GM23248 (cell line): Measurements from ENCODE around the gene TC2N. TPM values are rescaled to one million over a fixed set of nuclear protein-coding genes. Genes with fewer than 3 reads are reported as not detected.
"Not testable (repeated sequence)": the region's sequence is repeated elsewhere in the genome, so short reads cannot be mapped to it uniquely, and the experiment has no call there.

Experiments used
- DNase-seq: peaks from one replicate; pipeline ENCODE4 v3.0.0-alpha.2; 2015
- H2AFZ ChIP-seq: fragments of 200-600 bp; sonication (generic); 2 replicates; pipeline ENCODE4 v1.6.1; 2016; ENCODE audit warnings: antibody characterized with exemption
- H3F3A ChIP-seq: fragments of 200-600 bp; sonication (generic); 2 replicates; pipeline ENCODE4 v1.6.1; 2016; ENCODE audit warnings: mild to moderate bottlenecking, antibody characterized with exemption, mixed run types; ENCODE audit not compliant: insufficient read depth
- H3K27ac ChIP-seq: fragments of 200-600 bp; sonication (generic); 2 replicates; pipeline ENCODE4 v1.5.1; 2016; ENCODE audit warnings: mild to moderate bottlenecking
- H3K27me3 ChIP-seq: fragments of 200-600 bp; sonication (generic); replicated peaks from 2 replicates; pipeline ENCODE4 v1.6.1; 2016; ENCODE audit warnings: mild to moderate bottlenecking; ENCODE audit not compliant: insufficient read depth
- H3K36me3 ChIP-seq: fragments of 200-600 bp; sonication (generic); 2 replicates; pipeline ENCODE4 v1.6.1; 2016; ENCODE audit warnings: low read depth, mild to moderate bottlenecking
- H3K4me1 ChIP-seq: fragments of 200-600 bp; sonication (generic); 2 replicates; pipeline ENCODE4 v1.6.1; 2016; ENCODE audit warnings: mild to moderate bottlenecking; ENCODE audit not compliant: insufficient read depth
- H3K4me2 ChIP-seq: fragments of 200-600 bp; sonication (generic); one replicate; pipeline ENCODE4 v1.6.1; 2016; ENCODE audit warnings: mild to moderate bottlenecking; ENCODE audit not compliant: unreplicated experiment
- H3K4me3 ChIP-seq: fragments of 200-600 bp; sonication (generic); 2 replicates; pipeline ENCODE4 v1.5.1; 2016; ENCODE audit warnings: mild to moderate bottlenecking
- H3K79me2 ChIP-seq: fragments of 200-600 bp; sonication (generic); 2 replicates; pipeline ENCODE4 v1.6.1; 2016; ENCODE audit warnings: mild to moderate bottlenecking; ENCODE audit not compliant: insufficient read depth
- H3K9ac ChIP-seq: fragments of 200-600 bp; sonication (generic); 2 replicates; pipeline ENCODE4 v1.6.1; 2016; ENCODE audit warnings: mild to moderate bottlenecking
- H3K9me2 ChIP-seq: fragments of 200-600 bp; sonication (generic); 2 replicates; pipeline ENCODE4 v1.6.1; 2016; ENCODE audit warnings: mixed run types, mild to moderate bottlenecking, moderate library complexity; ENCODE audit not compliant: insufficient read depth
- H3K9me3 ChIP-seq: fragments of 200-600 bp; sonication (generic); one replicate; pipeline ENCODE4 v1.6.1; 2017; ENCODE audit warnings: low read depth
- H4K20me1 ChIP-seq: fragments of 200-600 bp; sonication (generic); 2 replicates; pipeline ENCODE4 v1.6.0; 2016; ENCODE audit not compliant: insufficient read depth
- EZH2 ChIP-seq: fragments of 200-600 bp; sonication (generic); IDR thresholded peaks from 2 replicates; pipeline ENCODE4 v1.6.1; 2018; ENCODE audit warnings: antibody characterized with exemption, mild to moderate bottlenecking; ENCODE audit not compliant: insufficient read depth, poor library complexity, severe bottlenecking
- EZH2phosphoT487 ChIP-seq: fragments of 200-600 bp; sonication (generic); IDR thresholded peaks from 2 replicates; pipeline ENCODE4 v1.6.1; 2018; ENCODE audit warnings: antibody characterized with exemption, moderate library complexity, mild to moderate bottlenecking, low read depth; ENCODE audit not compliant: insufficient read depth
- WGBS, 2 experiments: methylation state at CpG; one replicate each; pipeline ENCODE4 v1.1.6; 2015 to 2017; ENCODE audit warnings: low lambda C conversion rate in 2 of 2, low coverage in 1 of 2; ENCODE audit errors: missing lambda C conversion rate in 2 of 2; 5-methylcytosine and 5-hydroxymethylcytosine counted together
- in situ Hi-C: fragments of 300-500 bp; cut with MboI; formaldehyde crosslinking; loops from 2 replicates; pipeline ENCODE4 v1.15.0; 2020
- polyA plus RNA-seq: library from polyadenylated mRNA; unstranded; fragments of >200 nt; fragmentation: Nextera tagmentation; extraction: Ambion mirVana; gene quantifications from 2 replicates; pipeline ENCODE4 v1.2.1, GENCODE V29; 2016
- total RNA-seq: library from RNA; depleted of rRNA; stranded (reverse); fragments of >200 nt; shearing (Covaris generic); gene quantifications from 2 replicates; pipeline ENCODE4 v1.2.3, GENCODE V29; 2014

TC2N gene
- total and polyA plus RNA-seq, 2 experiments from 2014 or later = 0.34 to 0.65 TPM

DNA sequence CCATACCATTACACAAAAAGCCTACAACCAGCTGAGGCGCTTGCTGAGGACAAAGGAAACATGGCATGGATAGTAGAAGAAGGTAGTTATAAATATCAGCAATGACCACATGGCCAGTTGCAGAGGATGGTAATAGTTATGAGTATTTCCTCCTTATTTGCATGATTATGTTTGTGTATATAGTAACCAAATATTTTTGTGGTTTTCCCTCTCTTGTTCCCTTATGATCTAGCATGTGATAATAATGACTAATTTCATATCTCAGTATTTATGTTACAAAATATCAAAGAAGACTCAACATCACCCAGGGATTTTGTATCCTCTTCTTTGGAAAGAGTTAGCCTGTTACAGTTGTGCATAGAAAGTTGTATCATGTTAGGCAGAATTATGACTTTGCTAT, 122.0 kb downstream of the TC2N start:
- Histone ChIP-seq H4K20me1 (no peaks in the 10 kb centered on the region), H2AFZ (no peak overlapping the region), H3K4me2 (no peak overlapping the region), H3K79me2 (no peaks in the 10 kb centered on the region), H3K9me2 (no peaks in the 10 kb centered on the region), H3K4me1 (no peaks in the 10 kb centered on the region), H3K27me3 (no peaks in the 10 kb centered on the region), H3K4me3 (no peak overlapping the region), H3K27ac (no peak overlapping the region), H3F3A (no peaks in the 10 kb centered on the region), H3K9me3 (no peaks in the 10 kb centered on the region), H3K9ac (no peak overlapping the region), H3K36me3 (no peaks in the 10 kb centered on the region)
- 80 to 83% methylated on average over 1 of the region's 1 CpG for WGBS, 2 experiments
- in situ Hi-C loops = no loop called here
- no peak for TF ChIP-seq EZH2
- TF ChIP-seq EZH2phosphoT487 = no peak
- no peak for DNase-seq

DNA sequence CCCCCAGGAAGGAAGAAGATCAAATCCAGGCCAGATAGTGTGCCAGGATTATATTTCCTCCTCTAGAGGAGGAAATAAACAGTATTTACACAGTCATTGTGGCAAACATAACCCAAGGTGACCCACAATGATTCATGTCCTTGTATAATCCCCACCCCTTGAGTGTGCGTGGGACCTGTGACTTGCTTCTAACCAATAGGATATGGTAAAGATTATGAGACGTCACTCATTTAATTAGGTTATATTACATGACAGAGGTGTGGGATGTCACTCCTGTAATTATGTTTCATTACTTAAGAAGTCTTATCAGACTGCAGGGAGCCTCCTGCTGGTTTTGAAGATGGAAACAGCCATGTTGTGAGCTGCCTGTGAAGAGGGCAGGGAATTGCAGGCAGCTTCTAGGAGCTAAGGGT, 123.3 kb downstream of the TC2N start:
- in situ Hi-C loops = no loop called here
- 81 to 83% methylated on average over 2 of the region's 2 CpGs for WGBS, 2 experiments

DNA sequence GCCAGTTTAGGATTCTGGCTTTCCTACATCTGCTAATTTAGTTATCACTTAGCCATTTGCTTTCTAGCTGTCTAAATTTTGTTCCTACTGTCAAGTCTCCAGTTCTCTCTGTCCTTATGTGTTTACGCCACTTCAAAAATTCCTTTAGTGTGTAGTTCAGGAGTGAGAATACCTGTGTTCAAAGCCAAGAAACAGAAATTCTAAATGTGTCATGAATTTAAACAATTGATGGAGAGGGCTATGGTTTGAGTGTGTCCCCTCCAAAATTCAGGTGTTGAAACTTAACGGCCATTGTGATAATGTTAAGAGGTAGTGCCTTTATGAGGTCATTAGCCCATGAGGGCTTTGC, 124.1 kb downstream of the TC2N start:
- Histone ChIP-seq H3K4me1 (no peaks in the 10 kb centered on the region), H3K4me3 (no peak overlapping the region), H2AFZ (no peak overlapping the region), H3K4me2 (no peak overlapping the region), H3K9ac (no peak overlapping the region), H3K9me2 (no peaks in the 10 kb centered on the region), H3K9me3 (no peaks in the 10 kb centered on the region), H3K36me3 (no peaks in the 10 kb centered on the region), H3F3A (no peaks in the 10 kb centered on the region), H3K27ac (no peak overlapping the region), H4K20me1 (no peaks in the 10 kb centered on the region), H3K27me3 (no peaks in the 10 kb centered on the region), H3K79me2 (no peaks in the 10 kb centered on the region)
- no peak for TF ChIP-seq EZH2
- 91 to 95% methylated on average over 2 of the region's 2 CpGs for WGBS, 2 experiments
- in situ Hi-C loops = no loop called here
- no peak for DNase-seq

More for the DNA sequence above, 123.3 kb downstream of the TC2N start:
- no peaks in the 10 kb centered on the region for H3K9me3 ChIP-seq
- no peaks in the 10 kb centered on the region for H3K36me3 ChIP-seq
- H2AFZ ChIP-seq = no peak overlapping the region
- H4K20me1 ChIP-seq = no peaks in the 10 kb centered on the region
- H3K4me2 ChIP-seq = no peak overlapping the region
- H3K79me2 ChIP-seq = no peaks in the 10 kb centered on the region
- no peaks in the 10 kb centered on the region for H3K4me1 ChIP-seq
- no peak overlapping the region for H3K4me3 ChIP-seq
- H3K9ac ChIP-seq = no peak overlapping the region
- TF ChIP-seq EZH2 = no peak
- no peak for TF ChIP-seq EZH2phosphoT487
- H3K27ac ChIP-seq = no peak overlapping the region
- no peaks in the 10 kb centered on the region for H3K27me3 ChIP-seq
- H3F3A ChIP-seq = no peaks in the 10 kb centered on the region
- DNase-seq = peak; percentile 39
- H3K9me2 ChIP-seq = no peaks in the 10 kb centered on the region

DNA sequence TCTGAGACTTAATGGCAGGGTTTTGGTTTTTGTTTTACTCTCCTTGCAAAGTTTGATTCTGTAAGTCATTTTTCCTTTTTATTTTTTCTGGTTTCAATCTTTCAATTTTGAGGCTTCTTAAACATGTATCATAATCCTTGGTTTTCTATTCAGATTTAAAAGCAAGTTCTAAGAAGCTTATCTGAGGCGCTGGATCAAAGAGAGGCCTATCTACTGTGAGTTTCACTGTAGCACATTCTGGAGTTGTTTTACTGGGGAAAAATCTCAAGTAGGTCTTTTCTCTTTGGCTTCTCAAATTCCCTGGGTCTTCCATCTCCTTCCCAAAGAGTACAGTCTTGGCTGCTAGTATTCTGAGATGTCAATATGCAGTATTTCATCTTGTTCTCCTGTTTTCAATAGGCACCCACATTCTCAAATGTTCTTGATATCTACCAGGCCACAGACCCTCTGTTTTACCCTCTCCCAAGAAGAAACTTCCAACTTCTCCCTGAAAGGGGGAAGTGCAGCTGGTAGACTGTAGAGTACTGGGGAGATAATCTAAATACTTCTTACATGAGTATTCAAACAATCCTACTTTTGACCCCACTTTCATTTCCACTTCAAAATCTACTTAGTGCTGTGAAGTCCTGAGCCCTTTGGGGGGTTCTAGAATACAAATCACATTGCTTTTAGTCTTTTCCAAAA, 124.6 kb downstream of the TC2N start:
- H3K9me2 ChIP-seq = no peaks in the 10 kb centered on the region
- no peak overlapping the region for H3K27ac ChIP-seq
- H2AFZ ChIP-seq = no peak overlapping the region
- no peak overlapping the region for H3K9ac ChIP-seq
- H3K4me3 ChIP-seq = no peak overlapping the region
- H3K27me3 ChIP-seq = no peaks in the 10 kb centered on the region
- no peak for DNase-seq
- H3K4me1 ChIP-seq = no peaks in the 10 kb centered on the region
- H4K20me1 ChIP-seq = no peaks in the 10 kb centered on the region
- H3F3A ChIP-seq = no peaks in the 10 kb centered on the region
- no peaks in the 10 kb centered on the region for H3K9me3 ChIP-seq
- H3K79me2 ChIP-seq = no peaks in the 10 kb centered on the region
- TF ChIP-seq EZH2phosphoT487 (no peak), EZH2 (no peak)
- in situ Hi-C loops = no loop called here
- no peaks in the 10 kb centered on the region for H3K36me3 ChIP-seq
- H3K4me2 ChIP-seq = no peak overlapping the region
- 70 to 90% methylated on average over 1 of the region's 1 CpG for WGBS, 2 experiments

DNA sequence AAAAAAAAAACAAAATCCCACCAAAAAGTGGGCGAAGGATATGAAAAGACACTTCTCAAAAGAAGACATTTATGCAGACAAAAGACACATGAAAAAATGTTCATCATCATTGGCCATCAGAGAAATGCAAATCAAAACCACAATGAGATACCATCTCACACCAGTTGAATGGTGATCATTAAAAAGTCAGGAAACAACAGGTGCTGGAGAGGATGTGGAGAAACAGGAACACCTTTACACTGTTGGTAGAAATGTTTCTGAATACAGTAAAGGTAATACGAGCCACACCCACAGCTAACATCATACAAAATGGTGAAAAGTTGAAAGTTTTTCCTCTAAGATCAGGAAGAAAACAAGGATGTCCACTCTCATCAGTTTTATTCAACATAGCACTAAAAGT, 127.5 kb downstream of the TC2N start:
- H4K20me1 ChIP-seq, H2AFZ ChIP-seq, H3K27me3 ChIP-seq, H3K36me3 ChIP-seq, H3F3A ChIP-seq, H3K9me2 ChIP-seq, H3K79me2 ChIP-seq, H3K4me1 ChIP-seq, H3K27ac ChIP-seq, in situ Hi-C loops, DNase-seq, H3K4me3 ChIP-seq, H3K4me2 ChIP-seq, H3K9me3 ChIP-seq, H3K9ac ChIP-seq: not testable (repeated sequence)
- 74 to 75% methylated on average over 2 of the region's 2 CpGs for WGBS, 2 experiments
